Coronary artery (tissue), 2 donors: ENCODE results near the gene ADORA1.
A peak's percentile ranks its signal among the peaks of the same experiment; 100 is the strongest.

ENCODE experiments used
- DNase-seq: peaks from one replicate; pipeline ENCODE4 v3.0.0-alpha.2; 2017; ENCODE audit warnings: low spot score
- H3K27ac ChIP-seq, 2 donors: fragments of 200-600 bp; sonication (generic); one replicate each; pipeline ENCODE4 v1.5.1; 2016 to 2019
- H3K4me3 ChIP-seq: fragments of 200-600 bp; sonication (generic); 2 replicates; pipeline ENCODE4 v1.5.1; 2016; ENCODE audit warnings: mild to moderate bottlenecking, moderate library complexity
- CTCF ChIP-seq: fragments of 200-600 bp; sonication (generic); IDR thresholded peaks from one replicate; pipeline ENCODE4 v1.5.1; 2019; ENCODE audit warnings: antibody characterized with exemption

Gene ADORA1

DNA sequence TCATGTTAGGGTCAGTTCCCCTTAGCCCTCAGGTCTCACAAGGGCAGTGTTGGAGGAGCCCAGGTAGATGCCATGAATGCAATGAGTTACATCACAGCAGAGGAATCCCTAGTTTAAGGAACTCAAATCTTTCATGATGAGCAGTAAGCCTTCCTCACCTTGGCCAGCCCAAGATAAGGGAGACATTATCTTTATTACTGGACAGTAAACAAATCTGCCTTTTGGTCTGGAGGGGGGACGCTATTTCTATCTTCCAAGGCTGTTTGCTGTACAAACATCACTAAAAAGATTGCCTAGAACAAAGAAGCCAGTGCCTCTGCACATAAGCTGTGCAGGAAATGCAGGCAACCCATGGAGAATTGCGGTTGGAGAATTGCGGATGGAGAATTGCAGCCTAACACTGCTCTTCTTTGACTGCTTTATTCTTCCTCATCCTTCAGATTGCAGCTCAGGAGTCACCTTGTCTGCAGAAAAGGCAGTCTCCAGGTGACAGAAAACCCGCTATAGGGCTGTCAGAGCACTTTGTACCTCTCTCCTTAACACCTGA lies 61.2 kb downstream of the ADORA1 start:
- no peak overlapping the region for H3K27ac ChIP-seq
- no peak for TF ChIP-seq CTCF
- no peak for DNase-seq
- no peak overlapping the region for H3K4me3 ChIP-seq

DNA sequence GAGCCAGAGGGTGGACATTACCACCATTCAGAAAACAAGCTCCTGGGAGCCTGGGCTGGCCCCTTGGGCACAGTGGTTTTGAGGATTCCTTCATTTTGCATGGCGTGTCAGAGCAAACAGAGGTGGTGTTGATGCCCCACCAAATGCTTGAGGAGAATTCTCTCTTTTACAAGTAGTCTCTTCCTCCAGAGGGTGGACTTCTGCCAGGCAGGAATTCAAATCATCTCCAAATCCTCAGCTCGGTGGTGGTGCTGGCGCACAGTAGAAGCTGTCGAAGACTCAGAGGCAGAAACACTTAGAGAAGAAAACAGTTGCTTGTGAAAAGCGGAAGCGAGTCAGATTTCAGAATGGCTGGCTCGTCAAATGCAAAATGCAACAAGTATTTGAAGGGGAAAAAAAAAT lies 62.4 kb downstream of the ADORA1 start:
- H3K4me3 ChIP-seq: no peak overlapping the region
- DNase-seq: peak; percentile 52
- no peak overlapping the region for H3K27ac ChIP-seq
- no peak for TF ChIP-seq CTCF

GRCh38 chr1:203190949-203191348 lies 63.4 kb downstream of the ADORA1 start:
- DNase-seq: no peak
- no peak overlapping the region for H3K27ac ChIP-seq
- H3K4me3 ChIP-seq: no peak overlapping the region
- no peak for TF ChIP-seq CTCF

GRCh38 chr1:203196371-203196770 lies 68.8 kb downstream of the ADORA1 start:
- no peak for TF ChIP-seq CTCF
- no peak overlapping the region for H3K4me3 ChIP-seq
- H3K27ac ChIP-seq: no peak overlapping the region
- DNase-seq: peak; percentile 53

- Histone ChIP-seq H3K4me3 (no peak overlapping the region), H3K27ac (no peak overlapping the region)
- no peak for TF ChIP-seq CTCF
- no peak for DNase-seq
Observed at GRCh38 chr1:203197625-203198024, 70.1 kb downstream of the ADORA1 start.

GRCh38 chr1:203199002-203199401 lies 71.5 kb downstream of the ADORA1 start:
- no peak for DNase-seq
- Histone ChIP-seq H3K4me3 (no peak overlapping the region), H3K27ac (peak overlapping the region in 1 of 2 donors; percentile 79)

More at GRCh38 chr1:203199002-203199401, 71.5 kb downstream of the ADORA1 start:
- TF ChIP-seq CTCF: no peak
